GM12874 (cell line): Measurements from ENCODE around the gene HMGXB4.

ENCODE experiments used
- TF ChIP-seq, protein P1 (sequence below): IDR thresholded peaks from 2 replicates; pipeline ENCODE4 v1.5.1; 2011; ENCODE audit warnings: low read depth, mild to moderate bottlenecking, control low read depth, low read length, moderate library complexity; ENCODE audit not compliant: insufficient read depth

The HMGXB4 gene

DNA sequence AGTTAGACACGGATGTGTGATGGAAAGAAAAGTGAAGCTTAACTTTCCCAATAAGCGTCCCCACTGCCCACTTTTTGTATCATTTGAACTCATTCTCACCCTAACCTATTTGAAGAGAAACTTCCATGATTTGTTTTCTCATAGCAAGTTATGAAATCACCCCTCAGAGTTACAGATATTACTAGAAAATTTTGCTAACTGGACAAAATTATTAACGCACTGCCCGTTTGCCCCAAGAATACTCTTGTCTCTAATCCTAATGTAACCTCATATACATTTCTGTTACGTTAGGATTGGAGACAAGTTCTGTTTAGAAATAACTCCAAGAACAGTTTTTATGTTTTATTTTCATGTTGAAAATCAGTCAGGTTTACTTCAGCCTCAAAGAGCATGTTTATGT lies 67.9 kb downstream of the HMGXB4 start:
- TF ChIP-seq, protein P1, sequence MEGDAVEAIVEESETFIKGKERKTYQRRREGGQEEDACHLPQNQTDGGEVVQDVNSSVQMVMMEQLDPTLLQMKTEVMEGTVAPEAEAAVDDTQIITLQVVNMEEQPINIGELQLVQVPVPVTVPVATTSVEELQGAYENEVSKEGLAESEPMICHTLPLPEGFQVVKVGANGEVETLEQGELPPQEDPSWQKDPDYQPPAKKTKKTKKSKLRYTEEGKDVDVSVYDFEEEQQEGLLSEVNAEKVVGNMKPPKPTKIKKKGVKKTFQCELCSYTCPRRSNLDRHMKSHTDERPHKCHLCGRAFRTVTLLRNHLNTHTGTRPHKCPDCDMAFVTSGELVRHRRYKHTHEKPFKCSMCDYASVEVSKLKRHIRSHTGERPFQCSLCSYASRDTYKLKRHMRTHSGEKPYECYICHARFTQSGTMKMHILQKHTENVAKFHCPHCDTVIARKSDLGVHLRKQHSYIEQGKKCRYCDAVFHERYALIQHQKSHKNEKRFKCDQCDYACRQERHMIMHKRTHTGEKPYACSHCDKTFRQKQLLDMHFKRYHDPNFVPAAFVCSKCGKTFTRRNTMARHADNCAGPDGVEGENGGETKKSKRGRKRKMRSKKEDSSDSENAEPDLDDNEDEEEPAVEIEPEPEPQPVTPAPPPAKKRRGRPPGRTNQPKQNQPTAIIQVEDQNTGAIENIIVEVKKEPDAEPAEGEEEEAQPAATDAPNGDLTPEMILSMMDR = no peak

- TF ChIP-seq, protein P1 = no peak
Observed at GRCh38 chr22:35326854-35327562, 69.7 kb downstream of the HMGXB4 start.

GRCh38 chr22:35327690-35328471 lies 70.6 kb downstream of the HMGXB4 start:
- TF ChIP-seq, protein P1 = no peak

DNA sequence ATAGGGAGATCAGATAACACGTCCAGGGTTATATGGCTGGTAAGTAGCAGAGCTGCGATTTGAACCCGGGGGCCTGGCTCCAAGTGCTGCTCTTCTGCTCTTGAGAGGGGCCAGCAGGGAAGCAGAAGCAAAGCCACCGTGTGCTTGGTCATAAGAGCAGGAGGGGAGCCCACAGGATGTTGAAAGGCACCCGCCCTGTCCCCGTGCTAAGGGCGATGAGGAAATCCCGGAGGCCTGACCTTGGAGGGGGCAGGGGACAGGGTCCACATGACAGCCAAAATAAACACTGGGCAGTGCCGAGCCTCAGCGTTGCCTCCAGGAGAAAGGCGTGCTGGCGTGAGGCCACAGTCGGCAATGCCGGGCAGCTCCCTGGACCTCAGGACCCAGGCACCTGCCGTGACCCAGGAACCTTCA lies 71.2 kb downstream of the HMGXB4 start:
- TF ChIP-seq, protein P1 = no peak

DNA sequence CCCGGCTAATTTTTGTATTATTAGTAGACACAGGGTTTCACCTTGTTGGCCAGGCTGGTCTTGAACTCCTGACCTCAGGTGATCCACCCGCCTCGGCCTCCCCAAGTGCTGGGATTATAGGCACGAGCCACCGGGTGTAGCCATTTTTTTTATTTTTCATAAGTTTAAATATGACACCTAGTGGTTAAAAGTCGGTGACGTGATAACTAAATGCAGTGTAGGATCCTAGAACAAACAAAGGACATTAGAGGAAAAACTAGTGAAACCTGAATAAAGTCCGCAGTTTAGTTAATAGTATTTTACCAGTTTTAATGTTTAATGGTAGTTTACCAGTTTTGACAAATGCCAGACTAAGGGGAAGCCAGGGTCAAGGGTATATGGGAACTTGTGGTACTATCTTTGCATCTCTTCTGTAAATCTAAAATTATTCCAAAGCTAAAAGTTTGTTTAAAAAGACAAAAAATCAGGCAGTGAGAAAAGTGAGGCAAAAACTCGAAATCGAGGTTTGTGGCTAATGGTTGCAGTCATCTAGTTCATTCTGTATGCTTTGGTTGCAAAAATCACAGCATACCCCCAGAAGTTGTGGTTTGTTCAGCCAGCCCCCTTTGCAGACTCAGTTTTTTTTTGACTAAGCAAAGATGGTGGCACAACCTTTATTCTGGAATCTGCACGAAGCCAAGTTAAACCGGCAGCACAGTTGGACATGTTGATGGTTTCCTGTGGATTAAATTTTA lies 72.0 kb downstream of the HMGXB4 start:
- TF ChIP-seq, protein P1 = no peak

DNA sequence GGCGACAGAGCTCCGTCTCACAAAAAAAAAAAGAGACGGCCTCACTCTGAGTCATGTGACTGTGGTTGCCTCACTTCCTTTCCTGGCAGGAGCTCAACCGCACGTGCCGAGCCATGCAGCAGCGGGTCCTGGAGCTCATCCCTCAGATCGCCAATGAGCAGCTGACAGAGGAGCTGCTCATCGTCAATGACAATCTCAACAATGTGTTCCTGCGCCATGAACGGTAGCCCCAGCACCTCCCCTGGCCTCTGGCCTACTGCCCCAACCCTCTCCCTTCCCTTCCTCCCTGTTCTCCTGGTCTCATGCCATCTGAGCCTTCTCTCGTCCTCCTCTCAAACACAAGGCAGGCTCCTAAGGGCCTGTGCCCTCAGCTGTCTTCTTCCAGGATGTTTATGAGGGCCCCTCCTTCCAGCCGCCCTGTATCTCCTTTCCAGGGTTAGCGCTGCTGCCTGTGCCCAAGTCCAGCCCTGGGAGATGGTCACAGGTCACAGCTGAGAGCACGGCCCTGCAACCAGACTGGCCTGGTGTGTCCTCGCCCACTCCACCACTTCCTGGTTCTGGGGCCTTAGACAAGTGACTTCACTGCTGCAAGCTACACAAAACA lies 73.1 kb downstream of the HMGXB4 start:
- TF ChIP-seq, protein P1 = no peak

DNA sequence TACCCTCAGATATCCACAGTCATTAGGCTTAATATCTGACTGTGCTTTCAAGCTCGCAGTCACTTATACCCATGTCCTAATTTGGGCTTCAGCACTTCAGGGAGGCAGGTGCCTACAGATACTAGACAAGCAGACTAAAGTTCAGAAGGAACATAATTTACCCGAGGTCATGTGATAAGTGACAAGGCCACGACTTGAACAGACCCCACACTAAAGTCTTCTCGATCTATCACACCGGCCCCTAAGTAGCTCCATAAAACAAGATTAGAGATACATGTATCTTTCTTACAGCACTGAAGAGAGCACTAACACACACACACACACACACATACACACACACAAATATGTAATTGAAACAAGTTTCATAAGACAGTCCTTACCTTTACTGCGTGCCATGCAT lies 75.0 kb downstream of the HMGXB4 start:
- TF ChIP-seq, protein P1 = no peak
